Measurements from ENCODE around the gene KYAT1.

DNA sequence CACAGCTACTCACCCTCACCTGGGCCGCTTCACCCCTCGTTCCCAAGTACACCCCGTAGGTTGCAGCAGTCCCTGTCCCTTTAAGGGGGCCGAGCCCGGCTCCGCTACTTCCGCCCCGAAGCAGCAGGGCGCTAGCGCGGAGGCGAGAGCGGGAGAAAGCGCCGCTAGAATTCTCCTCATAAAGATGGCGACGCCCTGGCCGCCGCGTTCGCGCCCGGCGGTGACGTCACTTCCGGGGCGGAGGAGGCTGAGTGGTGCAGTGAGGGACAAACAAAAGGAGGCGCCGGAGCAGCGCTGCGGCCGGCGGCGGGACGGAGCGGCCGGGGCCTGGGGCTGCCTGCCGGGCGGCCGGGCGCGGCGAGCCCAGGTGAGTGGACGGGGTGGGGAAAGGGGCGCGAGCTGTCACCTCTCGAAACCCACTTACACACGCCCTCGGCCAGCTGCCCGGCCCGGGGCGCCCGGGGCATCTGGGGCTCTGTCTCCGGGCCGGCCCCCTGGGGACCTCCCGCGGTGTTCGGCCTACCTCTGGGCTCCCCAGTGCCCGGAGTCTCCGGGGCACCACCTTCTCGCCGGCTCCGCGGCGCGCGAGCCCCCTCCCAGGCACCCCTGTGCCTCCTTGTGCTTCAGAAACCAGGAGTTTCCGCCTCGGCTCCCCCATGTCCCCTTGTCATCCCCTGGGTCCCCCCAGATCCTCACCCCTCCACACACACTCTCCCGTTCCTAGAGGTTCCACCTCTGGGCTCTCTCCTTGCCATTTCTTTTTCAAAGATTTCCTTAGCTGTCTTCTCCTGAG, at the start of gene KYAT1, which contains the start of gene LRRC8A:
- TF ChIP-seq POLR2AphosphoS5 (IDR thresholded peaks at IDR 0.05; ENCODE audit: borderline replicate concordance, low read depth, low read length) (no peak; the same call in none of the 2 replicates), EZH2 (IDR thresholded peaks at IDR 0.05) (no peak), FOXP2 (optimal IDR thresholded peaks at IDR 0.05; ENCODE audit: control extremely low read depth, extremely low read length, insufficient read depth) (no peak)
